Parathyroid adenoma (tissue), 2 donors: ENCODE results near the gene ARHGAP15.

Source experiments
- H2AFZ ChIP-seq: fragments of 300-600 bp; sonication (generic); one replicate; pipeline ENCODE4 v1.7.0; 2017; ENCODE audit warnings: antibody characterized with exemption, mild to moderate bottlenecking
- H3K27ac ChIP-seq: fragments of 300-600 bp; sonication (generic); one replicate; pipeline ENCODE4 v1.7.0; 2017
- H3K27me3 ChIP-seq: fragments of 300-600 bp; sonication (generic); one replicate; pipeline ENCODE4 v1.7.0; 2017; ENCODE audit warnings: low read length; ENCODE audit not compliant: control insufficient read depth, insufficient read depth
- H3K36me3 ChIP-seq: fragments of 300-600 bp; sonication (generic); one replicate; pipeline ENCODE4 v1.7.0; 2017; ENCODE audit warnings: low read length; ENCODE audit not compliant: control insufficient read depth, insufficient read depth
- H3K4me1 ChIP-seq: fragments of 300-600 bp; sonication (generic); one replicate; pipeline ENCODE4 v1.7.0; 2017; ENCODE audit warnings: control low read depth
- H3K4me2 ChIP-seq: fragments of 300-600 bp; sonication (generic); one replicate; pipeline ENCODE4 v1.7.0; 2017; ENCODE audit warnings: low read length
- H3K4me3 ChIP-seq: fragments of 300-600 bp; sonication (generic); one replicate; pipeline ENCODE4 v1.7.0; 2017; ENCODE audit warnings: low read depth, low read length
- H3K79me2 ChIP-seq: fragments of 300-600 bp; sonication (generic); one replicate; pipeline ENCODE4 v1.7.0; 2017; ENCODE audit warnings: control low read depth
- H3K9ac ChIP-seq: fragments of 300-600 bp; sonication (generic); one replicate; pipeline ENCODE4 v1.7.0; 2017; ENCODE audit warnings: mild to moderate bottlenecking
- H3K9me3 ChIP-seq: fragments of 300-600 bp; sonication (generic); one replicate; pipeline ENCODE4 v1.7.0; 2017; ENCODE audit warnings: low read length; ENCODE audit not compliant: control insufficient read depth
- TF ChIP-seq, protein P1 (sequence below): fragments of 300-600 bp; sonication (generic); IDR thresholded peaks from one replicate; pipeline ENCODE4 v1.7.0; 2017; ENCODE audit warnings: antibody characterized with exemption, mild to moderate bottlenecking
- donor health status: primary hyperparathyroidism.

Gene ARHGAP15

DNA sequence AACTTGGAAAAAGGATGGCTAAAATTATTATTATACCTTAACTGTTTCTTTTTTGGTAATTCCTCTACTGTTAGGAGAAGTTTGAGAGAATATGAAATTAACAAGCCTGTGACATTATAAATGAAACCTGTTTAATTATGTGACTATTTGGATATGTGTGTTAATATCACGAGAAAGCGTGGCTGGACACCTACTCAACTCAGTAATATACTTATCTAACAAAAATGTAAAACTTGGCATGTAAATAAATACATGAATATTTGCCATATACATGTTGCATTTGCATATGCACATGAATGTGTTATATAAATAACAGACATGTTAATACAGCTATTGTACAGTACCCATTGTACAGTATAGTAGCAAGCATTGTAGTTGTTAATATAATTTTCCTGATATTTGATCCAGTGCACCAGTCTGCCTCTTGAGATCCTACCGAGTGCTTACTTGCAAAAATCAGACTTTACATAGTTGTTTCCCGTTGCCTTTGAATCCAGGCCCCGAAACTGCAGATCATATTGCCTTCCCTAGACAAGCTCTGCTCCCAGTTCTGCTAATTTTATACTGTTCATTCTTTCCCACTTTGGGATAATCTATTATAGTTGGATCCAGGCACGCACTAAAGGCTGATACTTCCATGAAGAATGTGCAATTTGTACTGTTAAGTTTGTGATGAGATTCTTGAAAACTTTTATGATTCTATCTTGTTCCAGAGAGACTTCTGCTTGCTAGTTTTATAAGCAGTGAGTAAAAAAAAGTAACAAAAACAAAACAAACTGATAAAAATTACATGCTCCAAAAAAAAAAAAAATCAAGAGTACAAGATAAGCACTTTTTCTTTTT, 395.6 kb downstream of the ARHGAP15 start:
- Histone ChIP-seq H3K27me3 (no peaks in the 10 kb centered on the region), H3K4me3 (no peak overlapping the region), H3K36me3 (no peaks in the 10 kb centered on the region), H2AFZ (no peak overlapping the region), H3K9ac (no peak overlapping the region), H3K4me2 (no peak overlapping the region), H3K9me3 (no peaks in the 10 kb centered on the region), H3K27ac (no peak overlapping the region), H3K4me1 (no peaks in the 10 kb centered on the region), H3K79me2 (no peaks in the 10 kb centered on the region)
- TF ChIP-seq, protein P1, sequence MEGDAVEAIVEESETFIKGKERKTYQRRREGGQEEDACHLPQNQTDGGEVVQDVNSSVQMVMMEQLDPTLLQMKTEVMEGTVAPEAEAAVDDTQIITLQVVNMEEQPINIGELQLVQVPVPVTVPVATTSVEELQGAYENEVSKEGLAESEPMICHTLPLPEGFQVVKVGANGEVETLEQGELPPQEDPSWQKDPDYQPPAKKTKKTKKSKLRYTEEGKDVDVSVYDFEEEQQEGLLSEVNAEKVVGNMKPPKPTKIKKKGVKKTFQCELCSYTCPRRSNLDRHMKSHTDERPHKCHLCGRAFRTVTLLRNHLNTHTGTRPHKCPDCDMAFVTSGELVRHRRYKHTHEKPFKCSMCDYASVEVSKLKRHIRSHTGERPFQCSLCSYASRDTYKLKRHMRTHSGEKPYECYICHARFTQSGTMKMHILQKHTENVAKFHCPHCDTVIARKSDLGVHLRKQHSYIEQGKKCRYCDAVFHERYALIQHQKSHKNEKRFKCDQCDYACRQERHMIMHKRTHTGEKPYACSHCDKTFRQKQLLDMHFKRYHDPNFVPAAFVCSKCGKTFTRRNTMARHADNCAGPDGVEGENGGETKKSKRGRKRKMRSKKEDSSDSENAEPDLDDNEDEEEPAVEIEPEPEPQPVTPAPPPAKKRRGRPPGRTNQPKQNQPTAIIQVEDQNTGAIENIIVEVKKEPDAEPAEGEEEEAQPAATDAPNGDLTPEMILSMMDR, result no peak

DNA sequence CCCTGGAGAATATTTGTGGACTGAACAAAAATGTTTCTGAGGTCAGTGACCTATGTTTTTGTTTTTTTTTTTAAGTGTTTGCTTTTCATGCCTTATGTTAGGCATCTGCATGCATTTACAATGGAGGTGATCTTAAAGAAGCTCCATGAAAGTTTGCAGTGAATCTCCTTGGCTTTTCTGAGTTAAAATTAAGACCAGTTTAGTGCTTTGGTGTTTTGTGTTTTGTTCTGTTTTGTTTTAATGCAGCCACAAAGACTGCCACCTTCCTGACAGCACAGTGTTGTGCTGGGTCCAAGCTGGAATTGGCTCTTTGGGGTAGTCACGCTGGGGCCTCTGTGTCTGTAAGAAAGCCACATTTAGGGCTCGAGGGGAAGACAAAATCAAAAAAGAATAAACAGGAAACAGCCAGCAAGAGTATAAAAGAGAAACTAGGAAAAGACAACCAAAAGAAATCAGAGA, 396.2 kb downstream of the ARHGAP15 start:
- Histone ChIP-seq H3K9ac (no peak overlapping the region), H3K4me1 (no peaks in the 10 kb centered on the region), H2AFZ (no peak overlapping the region), H3K36me3 (no peaks in the 10 kb centered on the region), H3K27ac (no peak overlapping the region), H3K9me3 (no peaks in the 10 kb centered on the region), H3K79me2 (no peaks in the 10 kb centered on the region), H3K27me3 (no peaks in the 10 kb centered on the region), H3K4me2 (no peak overlapping the region), H3K4me3 (no peak overlapping the region)
- TF ChIP-seq, protein P1, result no peak

DNA sequence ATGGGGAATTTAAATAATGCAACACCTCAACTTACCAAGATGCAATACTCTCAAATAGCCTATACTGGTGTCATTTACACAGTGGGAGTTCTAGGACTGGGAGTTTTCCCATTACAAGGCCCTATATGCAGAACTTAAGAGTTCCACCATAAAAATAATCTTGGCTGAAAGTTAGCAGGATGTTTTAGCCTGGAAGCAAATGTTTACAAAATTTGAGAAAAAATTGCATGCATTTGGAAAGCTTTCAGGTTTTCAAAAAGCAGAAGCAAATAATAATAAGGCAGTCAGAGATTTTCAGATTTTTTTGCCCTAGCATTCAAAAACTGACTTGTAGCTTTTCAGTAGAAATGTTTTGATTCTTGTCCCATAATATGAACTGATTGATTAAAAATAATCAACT, 397.3 kb downstream of the ARHGAP15 start:
- no peaks in the 10 kb centered on the region for H3K27me3 ChIP-seq
- H3K9ac ChIP-seq, result no peak overlapping the region
- H3K9me3 ChIP-seq, result no peaks in the 10 kb centered on the region
- H2AFZ ChIP-seq, result no peak overlapping the region
- no peaks in the 10 kb centered on the region for H3K36me3 ChIP-seq
- no peak overlapping the region for H3K27ac ChIP-seq
- TF ChIP-seq, protein P1, result no peak
- H3K4me3 ChIP-seq, result no peak overlapping the region
- no peaks in the 10 kb centered on the region for H3K79me2 ChIP-seq
- H3K4me1 ChIP-seq, result no peaks in the 10 kb centered on the region
- no peak overlapping the region for H3K4me2 ChIP-seq

DNA sequence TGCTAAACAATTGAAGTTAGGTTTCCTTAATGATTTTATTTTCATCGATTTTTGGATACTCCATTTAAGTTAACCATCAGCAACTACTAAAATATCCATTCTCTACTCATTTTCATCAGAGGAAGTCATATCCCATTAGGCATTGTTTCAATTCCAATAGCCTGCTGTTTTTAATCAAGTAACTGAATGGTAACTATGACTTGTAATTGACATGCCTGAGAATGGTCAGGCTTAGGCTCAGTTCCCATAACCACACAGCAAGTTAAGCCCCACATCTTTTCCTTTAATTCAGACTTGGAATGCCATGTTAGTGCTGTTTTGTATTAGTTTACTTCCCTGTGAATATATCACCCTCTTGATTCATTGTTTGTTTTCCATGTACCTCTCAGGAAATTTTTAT, 398.8 kb downstream of the ARHGAP15 start:
- Histone ChIP-seq H3K9me3 (no peaks in the 10 kb centered on the region), H2AFZ (no peak overlapping the region), H3K4me2 (no peak overlapping the region), H3K9ac (no peak overlapping the region), H3K79me2 (no peaks in the 10 kb centered on the region), H3K36me3 (no peaks in the 10 kb centered on the region), H3K4me3 (no peak overlapping the region), H3K27me3 (no peaks in the 10 kb centered on the region), H3K27ac (no peak overlapping the region), H3K4me1 (no peaks in the 10 kb centered on the region)
- TF ChIP-seq, protein P1, result no peak
